Neural crest cell (in vitro differentiated cells): Measurements from ENCODE around the gene RBBP8NL. TPM values are rescaled to one million over a fixed set of nuclear protein-coding genes. Genes with fewer than 3 reads are reported as not detected.
A peak's percentile ranks its signal among the peaks of the same experiment; 100 is the strongest.

Experiments
- DNase-seq: peaks from one replicate; pipeline ENCODE4 v3.0.0; 2021; ENCODE audit warnings: low read depth, mixed read lengths, low spot score
- H3K27ac Mint-ChIP-seq: one replicate; pipeline ENCODE4 v1.8.0; 2021; ENCODE audit warnings: mild to moderate bottlenecking, mixed read lengths; ENCODE audit not compliant: unreplicated experiment
- H3K27me3 Mint-ChIP-seq: 2 replicates; pipeline ENCODE4 v1.8.0; 2021; ENCODE audit warnings: low read depth, mild to moderate bottlenecking, mixed read lengths
- H3K36me3 Mint-ChIP-seq: 2 replicates; pipeline ENCODE4 v1.8.0; 2021; ENCODE audit warnings: low read depth, mild to moderate bottlenecking, mixed read lengths
- H3K4me1 Mint-ChIP-seq: 2 replicates; pipeline ENCODE4 v1.8.0; 2021; ENCODE audit warnings: mixed read lengths
- H3K4me3 Mint-ChIP-seq: one replicate; pipeline ENCODE4 v1.8.0; 2021; ENCODE audit warnings: mild to moderate bottlenecking, mixed read lengths
- H3K9me3 Mint-ChIP-seq: 2 replicates; pipeline ENCODE4 v1.8.0; 2021; ENCODE audit warnings: mixed read lengths
- total RNA-seq: library from RNA; stranded (reverse); gene quantifications from 2 replicates; pipeline ENCODE4 v1.2.1, GENCODE V29; 2021
- TF ChIP-seq, protein P1 (sequence below): fragments of 200-600 bp; sonication (generic); conservative IDR thresholded peaks from 2 replicates; pipeline ENCODE4 v1.5.0; 2021; ENCODE audit warnings: antibody characterized with exemption, mild to moderate bottlenecking

Gene RBBP8NL
- total RNA-seq, 1 donor from 2014 or later = not detected

DNA sequence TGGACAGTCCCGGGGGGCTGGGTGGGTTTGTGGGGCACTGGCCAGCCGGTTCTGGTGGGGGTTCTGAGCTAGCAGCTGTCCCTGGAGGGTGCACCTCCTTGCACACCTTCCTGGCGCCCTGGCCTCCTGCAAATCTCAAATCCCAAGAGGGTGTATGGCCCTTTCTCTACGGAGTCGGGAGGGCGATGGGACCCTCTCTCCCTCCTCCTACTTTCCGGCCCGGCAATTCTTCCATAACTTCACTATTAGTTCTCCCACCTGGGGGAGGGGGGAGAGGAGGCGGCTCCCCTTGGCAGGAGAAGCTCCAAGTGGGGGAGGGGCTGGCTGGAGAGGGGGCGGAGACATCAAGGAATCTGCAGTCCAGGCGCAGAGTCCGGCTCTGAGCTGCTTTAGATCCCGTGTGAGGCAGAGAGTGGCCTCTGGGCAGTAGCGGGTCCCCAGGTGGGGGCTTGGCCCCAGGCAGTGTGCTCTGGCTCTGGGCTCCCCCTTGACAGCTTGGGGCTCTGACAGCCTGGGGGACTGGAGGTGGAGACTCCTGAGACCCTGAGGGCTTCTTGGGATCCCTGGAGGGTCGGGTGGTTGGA lies 58.9 kb downstream of the RBBP8NL start:
- Mint-ChIP-seq H3K4me3 (peak overlapping the region; percentile 76), H3K4me1 (peaks cover 11% of the 10 kb centered on the region), H3K9me3 (no peaks in the 10 kb centered on the region), H3K27me3 (peaks cover 13% of the 10 kb centered on the region), H3K27ac (no peak overlapping the region), H3K36me3 (no peaks in the 10 kb centered on the region)
- DNase-seq = peak; percentile 45
- TF ChIP-seq, protein P1, sequence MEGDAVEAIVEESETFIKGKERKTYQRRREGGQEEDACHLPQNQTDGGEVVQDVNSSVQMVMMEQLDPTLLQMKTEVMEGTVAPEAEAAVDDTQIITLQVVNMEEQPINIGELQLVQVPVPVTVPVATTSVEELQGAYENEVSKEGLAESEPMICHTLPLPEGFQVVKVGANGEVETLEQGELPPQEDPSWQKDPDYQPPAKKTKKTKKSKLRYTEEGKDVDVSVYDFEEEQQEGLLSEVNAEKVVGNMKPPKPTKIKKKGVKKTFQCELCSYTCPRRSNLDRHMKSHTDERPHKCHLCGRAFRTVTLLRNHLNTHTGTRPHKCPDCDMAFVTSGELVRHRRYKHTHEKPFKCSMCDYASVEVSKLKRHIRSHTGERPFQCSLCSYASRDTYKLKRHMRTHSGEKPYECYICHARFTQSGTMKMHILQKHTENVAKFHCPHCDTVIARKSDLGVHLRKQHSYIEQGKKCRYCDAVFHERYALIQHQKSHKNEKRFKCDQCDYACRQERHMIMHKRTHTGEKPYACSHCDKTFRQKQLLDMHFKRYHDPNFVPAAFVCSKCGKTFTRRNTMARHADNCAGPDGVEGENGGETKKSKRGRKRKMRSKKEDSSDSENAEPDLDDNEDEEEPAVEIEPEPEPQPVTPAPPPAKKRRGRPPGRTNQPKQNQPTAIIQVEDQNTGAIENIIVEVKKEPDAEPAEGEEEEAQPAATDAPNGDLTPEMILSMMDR = no peak

DNA sequence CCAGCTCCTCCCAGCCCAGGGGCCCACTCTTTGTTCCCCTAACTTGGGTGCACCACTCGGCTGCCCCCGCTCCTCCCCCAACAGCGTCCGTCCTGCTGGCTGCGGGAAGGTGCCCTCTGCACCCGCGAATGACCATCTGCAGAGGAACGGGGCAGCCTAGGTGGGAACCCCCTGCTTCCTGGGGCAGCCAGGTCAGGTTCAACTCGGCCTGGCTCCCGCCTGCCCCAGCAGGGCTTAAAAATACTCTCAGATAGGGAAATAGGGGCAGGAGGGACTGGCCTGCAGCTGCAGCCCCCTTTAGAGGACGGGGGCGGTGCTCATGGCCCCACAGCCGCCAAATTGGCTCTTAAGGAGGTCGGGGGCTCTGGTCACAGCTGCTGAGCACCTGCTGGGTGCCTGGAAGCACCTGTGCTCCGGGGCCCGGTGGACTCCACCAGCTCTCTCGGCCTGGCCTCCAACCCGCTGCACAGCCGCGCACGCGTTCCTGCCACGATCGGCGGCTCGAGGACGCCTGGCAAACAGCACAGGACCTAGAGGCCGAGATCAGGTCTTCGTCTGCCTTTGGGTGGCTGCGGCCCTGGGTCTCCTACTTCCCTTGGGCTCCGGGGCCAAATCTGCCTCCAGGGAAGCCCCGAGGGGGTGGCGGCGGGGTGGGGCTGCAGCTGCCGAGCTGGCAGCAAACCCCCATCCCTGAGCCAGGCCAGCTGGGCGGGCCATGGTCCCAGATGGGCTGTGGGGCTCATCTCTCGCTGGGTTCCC lies 59.5 kb downstream of the RBBP8NL start:
- peak overlapping the region; percentile 76 for H3K4me3 Mint-ChIP-seq
- H3K27me3 Mint-ChIP-seq = peaks cover 13% of the 10 kb centered on the region
- H3K27ac Mint-ChIP-seq = no peak overlapping the region
- TF ChIP-seq, protein P1 = no peak
- no peaks in the 10 kb centered on the region for H3K9me3 Mint-ChIP-seq
- DNase-seq = no peak
- H3K36me3 Mint-ChIP-seq = no peaks in the 10 kb centered on the region
- H3K4me1 Mint-ChIP-seq = peaks cover 7% of the 10 kb centered on the region

DNA sequence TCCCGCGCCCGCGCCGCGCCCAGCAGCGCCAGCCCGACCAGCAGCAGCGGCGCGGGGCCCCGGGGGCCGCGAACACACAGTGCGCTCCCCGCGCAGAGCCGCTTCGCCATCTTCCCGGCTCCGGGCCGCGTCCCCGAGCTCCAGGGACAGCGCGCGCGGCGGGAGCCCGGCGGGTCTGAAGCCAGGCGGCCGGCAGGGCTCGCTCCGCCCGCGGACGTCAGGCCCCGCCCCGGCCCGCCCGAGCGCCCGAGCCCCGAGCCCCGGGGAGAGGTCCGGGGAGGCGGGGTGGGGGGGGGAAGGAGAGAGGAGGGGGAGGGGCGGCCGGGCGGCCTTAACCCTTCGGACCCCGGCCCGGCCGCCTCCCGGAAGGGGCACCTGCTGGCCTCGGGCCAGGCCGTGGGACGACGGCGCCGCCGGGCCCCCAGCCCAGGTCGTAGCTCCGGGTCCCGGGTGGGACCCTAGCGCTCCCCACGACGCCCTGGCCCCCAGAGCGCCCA lies 60.2 kb downstream of the RBBP8NL start, which contains the start of gene LAMA5:
Gene LAMA5 (minus strand): TSS at position 177 of the 497 bp plus-strand sequence. CDS start 67 bp downstream, at position 110.
- Mint-ChIP-seq H3K27ac (no peak within 1 kb of the TSS), H3K36me3 (no peaks in the 10 kb centered on the region), H3K9me3 (no peaks in the 10 kb centered on the region), H3K4me1 (peaks cover 6% of the 10 kb centered on the region), H3K27me3 (peaks cover 13% of the 10 kb centered on the region), H3K4me3 (peak within 1 kb of the TSS; percentile 49)
- peak; percentile 52 for DNase-seq
- TF ChIP-seq, protein P1 = no peak

DNA sequence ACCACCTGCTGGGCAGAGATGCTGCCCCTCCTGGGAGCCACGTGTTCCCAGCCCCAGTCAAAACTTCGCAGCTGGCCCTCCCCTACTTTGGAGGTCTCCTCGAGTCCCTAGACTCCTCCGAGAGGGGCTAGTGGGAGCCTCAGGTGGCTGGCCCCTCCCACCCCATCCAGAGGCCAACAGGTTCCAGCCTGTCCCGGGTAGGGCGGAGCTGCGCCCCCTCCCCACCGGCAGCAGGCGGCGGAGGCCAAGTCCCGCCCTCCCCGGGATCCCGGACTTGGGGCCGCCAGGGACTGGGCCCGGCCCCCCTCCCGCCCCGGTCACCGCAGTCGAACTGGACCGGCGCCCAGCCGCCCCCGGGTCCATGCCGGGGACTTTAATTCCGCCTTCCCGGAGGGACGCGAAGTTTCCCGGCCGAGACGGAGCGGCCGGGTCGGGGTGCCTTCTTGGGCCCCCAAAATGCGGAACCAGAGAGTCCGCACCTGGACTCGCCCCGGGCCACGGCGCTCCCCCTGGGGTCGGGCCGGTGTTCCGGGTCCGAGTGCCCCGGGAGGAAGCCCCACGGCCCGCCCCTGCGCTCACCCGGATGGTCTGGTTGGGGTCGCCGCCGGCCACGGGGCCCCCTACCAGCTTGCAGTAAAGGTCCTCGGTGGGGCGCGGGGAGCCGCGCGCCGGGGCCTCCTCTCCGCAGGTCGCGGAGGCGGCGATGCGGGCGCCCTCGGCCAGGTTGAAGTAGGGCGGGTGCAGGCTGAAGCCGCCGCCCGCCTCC lies 60.8 kb downstream of the RBBP8NL start:
- no peak for DNase-seq
- Mint-ChIP-seq H3K4me1 (peaks cover 6% of the 10 kb centered on the region), H3K4me3 (peak overlapping the region; percentile 27), H3K9me3 (no peaks in the 10 kb centered on the region), H3K27ac (no peak overlapping the region), H3K36me3 (no peaks in the 10 kb centered on the region), H3K27me3 (peaks cover 13% of the 10 kb centered on the region)
- TF ChIP-seq, protein P1 = no peak

DNA sequence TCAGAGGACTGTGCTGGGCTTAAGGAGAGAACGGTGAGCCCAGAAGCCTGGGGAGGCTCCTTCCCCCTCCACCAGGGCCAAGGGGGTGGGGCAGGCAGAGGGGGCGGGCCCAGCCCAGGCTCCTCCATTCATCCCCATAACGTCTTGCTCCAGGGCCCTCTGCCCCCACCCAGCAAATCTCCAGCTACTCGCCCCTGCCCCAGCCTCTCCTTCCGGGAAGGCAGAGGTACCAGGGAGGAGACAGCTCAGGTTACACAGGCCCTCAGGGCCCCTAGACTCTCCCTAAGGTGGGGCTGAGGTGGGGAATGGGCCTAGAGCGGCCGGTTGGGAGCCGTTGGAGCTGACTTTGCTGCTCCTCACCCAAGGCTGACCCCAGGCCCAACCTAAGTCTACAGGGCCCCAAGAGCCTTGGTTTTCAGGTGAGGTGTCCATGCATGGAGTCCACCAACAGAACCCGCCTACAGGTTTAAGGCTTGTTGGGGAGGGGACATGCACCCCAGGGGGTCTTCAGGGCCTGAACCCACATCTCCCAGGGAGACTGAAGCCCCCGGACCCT lies 61.4 kb downstream of the RBBP8NL start:
- peak overlapping the region; percentile 27 for H3K4me3 Mint-ChIP-seq
- no peak overlapping the region for H3K27ac Mint-ChIP-seq
- no peaks in the 10 kb centered on the region for H3K9me3 Mint-ChIP-seq
- peaks cover 13% of the 10 kb centered on the region for H3K27me3 Mint-ChIP-seq
- TF ChIP-seq, protein P1 = no peak
- DNase-seq = no peak
- peaks cover 6% of the 10 kb centered on the region for H3K4me1 Mint-ChIP-seq
- H3K36me3 Mint-ChIP-seq = no peaks in the 10 kb centered on the region
